Stimulated activated CD4-positive, alpha-beta T cell treated with anti-CD3 and anti-CD28 coated beads, TNF-alpha, amount 100 ng/mL, for 48 hours (primary cell): ENCODE data around the gene RNF225.
A peak's percentile ranks its signal among the peaks of the same experiment; 100 is the strongest.
"Not testable (repeated sequence)": the region's sequence is repeated elsewhere in the genome, so short reads cannot be mapped to it uniquely, and the experiment has no call there.

ENCODE experiments used
- DNase-seq, 3 donors: peaks; one replicate each; pipeline ENCODE4 v3.0.0-alpha.2; 2020; ENCODE audit warnings: low read depth in 3 of 3

RNF225 gene

GRCh38 chr19:58362272-58362994 lies 33.0 kb upstream of the RNF225 start, which contains the start of gene ZNF497:
Gene ZNF497, minus strand, starts transcription at chr19:58362751. Its CDS starts 5,116 bp downstream, at chr19:58357635.
- DNase-seq: peak; percentile 93 to 96 (median 95)

GRCh38 chr19:58364146-58364545 lies 31.3 kb upstream of the RNF225 start:
- DNase-seq: no peak

GRCh38 chr19:58366585-58367430 lies 28.6 kb upstream of the RNF225 start:
- no peak for DNase-seq

- DNase-seq: no peak
Measured at GRCh38 chr19:58367698-58368454, 27.6 kb upstream of the RNF225 start.

- no peak for DNase-seq
Measured at GRCh38 chr19:58368561-58369360, 26.7 kb upstream of the RNF225 start.

- DNase-seq: no peak
Measured at GRCh38 chr19:58372311-58373133, 22.9 kb upstream of the RNF225 start.

- DNase-seq: no peak
Measured at GRCh38 chr19:58374200-58374599, 21.3 kb upstream of the RNF225 start.

- DNase-seq: not testable (repeated sequence)
Measured at GRCh38 chr19:58376724-58377123, 18.7 kb upstream of the RNF225 start.

- no peak for DNase-seq
Measured at GRCh38 chr19:58379246-58379645, 16.2 kb upstream of the RNF225 start.

- no peak for DNase-seq
Measured at GRCh38 chr19:58380037-58380661, 15.3 kb upstream of the RNF225 start.

- peak; percentile 94 to 98 (median 95) for DNase-seq
Measured at GRCh38 chr19:58380662-58381459, 14.6 kb upstream of the RNF225 start, which contains the start of gene ZNF837. Gene ZNF837, minus strand, starts transcription at chr19:58381030. Its CDS starts 11,698 bp downstream, at chr19:58369332.

GRCh38 chr19:58381460-58382212 lies 13.8 kb upstream of the RNF225 start:
- no peak for DNase-seq

- no peak for DNase-seq
Measured at GRCh38 chr19:58382997-58383603, 12.4 kb upstream of the RNF225 start.

- no peak for DNase-seq
Measured at GRCh38 chr19:58385313-58385890, 10.1 kb upstream of the RNF225 start.

GRCh38 chr19:58385891-58386575 lies 9.4 kb upstream of the RNF225 start:
- DNase-seq: no peak

- DNase-seq: peak; percentile 86 to 94 (median 93)
Measured at GRCh38 chr19:58386576-58387337, 8.7 kb upstream of the RNF225 start, which contains the start of gene RPS5. Gene RPS5, plus strand, starts transcription at chr19:58387269. Its CDS starts 869 bp downstream, at chr19:58388138.
